Amygdala (tissue), 56 donors: ENCODE measurements around the gene VGLL3.
"Not testable (repeated sequence)": the region's sequence is repeated elsewhere in the genome, so short reads cannot be mapped to it uniquely, and the experiment has no call there.

Experiments used
- DNase-seq, 56 donors: peaks; one replicate each; lab custom pipeline; 2025; lab: John Stamatoyannopoulos, UW

Gene VGLL3

GRCh38 chr3:86990012-86990733, 776 bp downstream of the VGLL3 start:
- DNase-seq: peak in 1 of 56 donors; percentile 7

- DNase-seq: no peak
These were observed 1.3 kb downstream of the VGLL3 start for GRCh38 chr3:86989611-86990010.

GRCh38 chr3:86989006-86989405, 1.9 kb downstream of the VGLL3 start:
- no peak for DNase-seq

GRCh38 chr3:86988235-86988634, 2.7 kb downstream of the VGLL3 start:
- no peak for DNase-seq

- no peak for DNase-seq
These were observed 3.6 kb downstream of the VGLL3 start for GRCh38 chr3:86987421-86987715.

- DNase-seq: no peak
These were observed 4.1 kb downstream of the VGLL3 start for GRCh38 chr3:86986671-86987420.

- DNase-seq: no peak
These were observed 5.6 kb downstream of the VGLL3 start for GRCh38 chr3:86985181-86985826.

- no peak for DNase-seq
These were observed 6.7 kb downstream of the VGLL3 start for GRCh38 chr3:86984271-86984670.

- DNase-seq: no peak
These were observed 8.1 kb downstream of the VGLL3 start for GRCh38 chr3:86982883-86983282.

GRCh38 chr3:86978111-86978551, 12.8 kb downstream of the VGLL3 start:
- no peak for DNase-seq

- DNase-seq: no peak
These were observed 14.7 kb downstream of the VGLL3 start for GRCh38 chr3:86976219-86976618.

- DNase-seq: not testable (repeated sequence)
These were observed 16.8 kb downstream of the VGLL3 start for GRCh38 chr3:86974177-86974576.

GRCh38 chr3:86973440-86973839, 17.5 kb downstream of the VGLL3 start:
- no peak for DNase-seq

- DNase-seq: no peak
These were observed 21.3 kb downstream of the VGLL3 start for GRCh38 chr3:86969500-86970189.

GRCh38 chr3:86968244-86968932, 22.6 kb downstream of the VGLL3 start:
- no peak for DNase-seq

GRCh38 chr3:86967062-86967461, 23.9 kb downstream of the VGLL3 start:
- DNase-seq: no peak

GRCh38 chr3:86965166-86965565, 25.8 kb downstream of the VGLL3 start:
- DNase-seq: no peak

GRCh38 chr3:86963611-86964010, 27.3 kb downstream of the VGLL3 start:
- DNase-seq: no peak

GRCh38 chr3:86961297-86961696, 29.7 kb downstream of the VGLL3 start:
- DNase-seq: no peak

GRCh38 chr3:86960550-86960949, 30.4 kb downstream of the VGLL3 start:
- DNase-seq: no peak

GRCh38 chr3:86958534-86958933, 32.4 kb downstream of the VGLL3 start:
- no peak for DNase-seq
